Measurements from ENCODE around the gene PLSCR2. TPM values are rescaled to one million over a fixed set of nuclear protein-coding genes. Genes with fewer than 3 reads are reported as not detected.
A peak's percentile ranks its signal among the peaks of the same experiment; 100 is the strongest.
"Not testable (repeated sequence)": the region's sequence is repeated elsewhere in the genome, so short reads cannot be mapped to it uniquely, and the experiment has no call there.

The PLSCR2 gene
- total RNA-seq, 3 donors from 2014 or later (not counting 1 experiment from before 2014, with no cell fraction given): 0.38 TPM; not detected in 2

- Histone ChIP-seq H3K27ac (ENCODE audit: low read length) (no peak overlapping the region), H3K27me3 (ENCODE audit: control insufficient read depth, insufficient read depth, low read length) (no peaks in the 10 kb centered on the region), H3K36me3 (ENCODE audit: control insufficient read depth, insufficient read depth, low read length) (no peaks in the 10 kb centered on the region), H3K9me3 (ENCODE audit: control insufficient read depth, insufficient read depth, low read length) (peaks cover 6% of the 10 kb centered on the region), H3K4me1 (ENCODE audit: control insufficient read depth, insufficient read depth, low read length) (peaks cover 10% of the 10 kb centered on the region), H3K4me3 (ENCODE audit: low read length) (no peak overlapping the region)
- DNase-seq (no peak), ATAC-seq (no peak)
- Mint-ChIP-seq H3K4me1 (peaks cover 15 to 16% of the 10 kb centered on the region in 2 donors), H3K27me3 (ENCODE audit: low read depth in 2 of 2) (no peaks in the 10 kb centered on the region), H3K27ac (no peak overlapping the region), H3K9me3 (no peaks in the 10 kb centered on the region), H3K4me3 (no peak overlapping the region), H3K36me3 (no peaks in the 10 kb centered on the region)
- no peak for TF ChIP-seq CTCF (IDR thresholded peaks at IDR 0.05)
- intact Hi-C loops (cut with micrococcal nuclease): no loop called here
Observed at GRCh38 chr3:146501752-146502151, 32.4 kb upstream of the PLSCR2 start.

- peaks cover 11% of the 10 kb centered on the region for H3K4me1 ChIP-seq (ENCODE audit: control insufficient read depth, insufficient read depth, low read length)
- H3K4me1 Mint-ChIP-seq: peaks cover 15 to 16% of the 10 kb centered on the region in 2 donors
- H3K9me3 ChIP-seq (ENCODE audit: control insufficient read depth, insufficient read depth, low read length): peaks cover 6% of the 10 kb centered on the region
- WGBS (ENCODE audit: insufficient coverage): 100% methylated on average over 1 of the region's 1 CpG
- H3K4me3 Mint-ChIP-seq: no peak overlapping the region
- no peaks in the 10 kb centered on the region for H3K36me3 Mint-ChIP-seq
- no peak for ATAC-seq
- H3K27me3 Mint-ChIP-seq (ENCODE audit: low read depth in 2 of 2): no peaks in the 10 kb centered on the region
- no peak overlapping the region for H3K4me3 ChIP-seq (ENCODE audit: low read length)
- H3K36me3 ChIP-seq (ENCODE audit: control insufficient read depth, insufficient read depth, low read length): no peaks in the 10 kb centered on the region
- no peak overlapping the region for H3K27ac ChIP-seq (ENCODE audit: low read length)
- peaks cover 0 to 2% of the 10 kb centered on the region in 2 donors for H3K9me3 Mint-ChIP-seq
- H3K27ac Mint-ChIP-seq: no peak overlapping the region
- no peak for DNase-seq
- H3K27me3 ChIP-seq (ENCODE audit: control insufficient read depth, insufficient read depth, low read length): no peaks in the 10 kb centered on the region
- TF ChIP-seq CTCF (IDR thresholded peaks at IDR 0.05): no peak
- intact Hi-C loops (cut with micrococcal nuclease): no loop called here
Observed at GRCh38 chr3:146499701-146500100, 30.3 kb upstream of the PLSCR2 start.

- Histone ChIP-seq H3K4me1 (ENCODE audit: control insufficient read depth, insufficient read depth, low read length) (peaks cover 11% of the 10 kb centered on the region), H3K4me3 (ENCODE audit: low read length) (peak overlapping the region; percentile 1), H3K9me3 (ENCODE audit: control insufficient read depth, insufficient read depth, low read length) (peaks cover 6% of the 10 kb centered on the region), H3K27ac (ENCODE audit: low read length) (peak overlapping the region; percentile 14), H3K36me3 (ENCODE audit: control insufficient read depth, insufficient read depth, low read length) (no peaks in the 10 kb centered on the region), H3K27me3 (ENCODE audit: control insufficient read depth, insufficient read depth, low read length) (no peaks in the 10 kb centered on the region)
- ATAC-seq (peak in 2 of 3 donors; percentile 60 to 75), DNase-seq (peak in 1 of 2 donors; percentile 50)
- WGBS (ENCODE audit: insufficient coverage): 22% methylated on average over 12 of the region's 13 CpGs
- H3K4me3 Mint-ChIP-seq: peak overlapping the region; percentile 80
- H3K36me3 Mint-ChIP-seq: no peaks in the 10 kb centered on the region
- no peak for TF ChIP-seq CTCF (IDR thresholded peaks at IDR 0.05)
- H3K4me1 Mint-ChIP-seq: peaks cover 15 to 16% of the 10 kb centered on the region in 2 donors
- H3K9me3 Mint-ChIP-seq: peaks cover 0 to 2% of the 10 kb centered on the region in 2 donors
- intact Hi-C loops (cut with micrococcal nuclease): no loop called here
- H3K27ac Mint-ChIP-seq: peak overlapping the region; percentile 71 to 83
- H3K27me3 Mint-ChIP-seq (ENCODE audit: low read depth in 2 of 2): peaks cover under 1 to 4% of the 10 kb centered on the region in 2 donors
Observed at GRCh38 chr3:146498002-146498736, 28.8 kb upstream of the PLSCR2 start.

- H3K27me3 ChIP-seq (ENCODE audit: control insufficient read depth, insufficient read depth, low read length); ATAC-seq; H3K36me3 Mint-ChIP-seq; DNase-seq; H3K9me3 ChIP-seq (ENCODE audit: control insufficient read depth, insufficient read depth, low read length); H3K27ac ChIP-seq (ENCODE audit: low read length); H3K36me3 ChIP-seq (ENCODE audit: control insufficient read depth, insufficient read depth, low read length); H3K4me3 ChIP-seq (ENCODE audit: low read length); intact Hi-C loops (cut with micrococcal nuclease); H3K9me3 Mint-ChIP-seq: not testable (repeated sequence)
- Mint-ChIP-seq H3K27ac (peak overlapping the region in 1 of 2 donors; percentile 83), H3K4me1 (peaks cover 15 to 16% of the 10 kb centered on the region in 2 donors), H3K4me3 (peak overlapping the region; percentile 80), H3K27me3 (ENCODE audit: low read depth in 2 of 2) (peaks cover 10 to 13% of the 10 kb centered on the region in 2 donors)
- 95% methylated on average over 28 of the region's 28 CpGs for WGBS (ENCODE audit: insufficient coverage)
- peaks cover 11% of the 10 kb centered on the region for H3K4me1 ChIP-seq (ENCODE audit: control insufficient read depth, insufficient read depth, low read length)
Observed at GRCh38 chr3:146497145-146497843, 27.9 kb upstream of the PLSCR2 start.
